Measurements from ENCODE around the gene DERL3. TPM values are rescaled to one million over a fixed set of nuclear protein-coding genes. Genes with fewer than 3 reads are reported as not detected.
A peak's percentile ranks its signal among the peaks of the same experiment; 100 is the strongest.

The DERL3 gene
- total RNA-seq, 1 experiment from 2014 or later, result 9.8 TPM

DNA sequence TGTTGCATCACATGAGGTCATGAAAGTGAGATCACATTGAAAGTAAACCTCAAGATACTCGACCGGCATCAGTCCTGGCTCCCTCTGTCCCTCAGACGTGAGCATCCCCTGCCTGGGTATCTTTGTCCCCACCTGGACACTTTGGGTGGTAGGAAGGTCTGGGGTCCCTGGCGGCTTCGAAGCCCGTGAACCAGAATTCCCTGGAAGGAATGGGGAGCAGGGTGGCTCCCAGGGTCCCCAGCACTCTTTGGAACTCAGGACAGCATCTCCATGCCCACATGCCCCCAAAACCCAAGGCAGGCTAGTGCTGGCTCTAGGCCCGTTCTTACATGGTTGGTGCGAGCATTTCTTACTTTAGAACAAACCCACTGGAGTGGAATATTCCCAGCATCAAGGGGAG, 7.5 kb downstream of the DERL3 start:
- H4K5ac ChIP-seq (ENCODE audit: insufficient read length, low read depth, low read length), result no peak overlapping the region

More for the DNA sequence above, 7.5 kb downstream of the DERL3 start:
- no peak overlapping the region for H4K91ac ChIP-seq (ENCODE audit: insufficient read length, low read depth, low read length)
- H3K4me1 ChIP-seq (ENCODE audit: insufficient read depth, low read length), result no peaks in the 10 kb centered on the region
- no peak overlapping the region for H3K4me2 ChIP-seq (ENCODE audit: insufficient read depth, insufficient read length, low read length)
- Mint-ChIP-seq H3K4me1 (peaks cover 3% of the 10 kb centered on the region in 2 experiments; a peak in 1 of 4 replicates), H3K27me3 (ENCODE audit: low read depth) (no peaks in the 10 kb centered on the region), H3K4me3 (no peak overlapping the region), H3K9me3 (no peaks in the 10 kb centered on the region), H3K36me3 (ENCODE audit: insufficient read depth in 1 of 3, low read depth in 3 of 3) (peaks cover 26 to 56% (median 56%) of the 10 kb centered on the region in 3 experiments), H3K27ac (peak overlapping the region in 1 of 3 experiments; percentile 65; a peak in 1 of 7 replicates)
- no peak for TF ChIP-seq CTCF (conservative IDR thresholded peaks at IDR 0.05)
- no peak overlapping the region for H4K8ac ChIP-seq (replicated peaks; ENCODE audit: insufficient read length, low read depth, low read length)
- no CpG with 5 or more reads among the region's 8 CpGs for WGBS (ENCODE audit: extremely low coverage, insufficient read length, low lambda C conversion rate)
- H3K23ac ChIP-seq (ENCODE audit: insufficient read length, low read depth, low read length), result no peak overlapping the region
- H3K18ac ChIP-seq (ENCODE audit: insufficient read length, low read depth, low read length), result no peak overlapping the region
- DNase-seq, result no peak
- H3K9me3 ChIP-seq (ENCODE audit: control insufficient read depth, low read depth, low read length), result no peaks in the 10 kb centered on the region
- H2BK15ac ChIP-seq (ENCODE audit: low read depth, low read length), result no peak overlapping the region
- H2BK120ac ChIP-seq (ENCODE audit: low read depth, low read length, poor library complexity, severe bottlenecking), result no peak overlapping the region
- no peak overlapping the region for H3K9ac ChIP-seq (ENCODE audit: extremely low read depth, insufficient read length, low read length)
- H3K4ac ChIP-seq (ENCODE audit: low read depth, low read length), result no peak overlapping the region
- H4K20me1 ChIP-seq (ENCODE audit: control insufficient read depth, insufficient read depth, insufficient read length), result no peaks in the 10 kb centered on the region
- H2AFZ ChIP-seq (ENCODE audit: low read length), result no peak overlapping the region
- no peaks in the 10 kb centered on the region for H3K79me2 ChIP-seq (ENCODE audit: insufficient read depth, low read length)
- H2BK5ac ChIP-seq (ENCODE audit: insufficient read length, low read length), result no peak overlapping the region
- H3K79me1 ChIP-seq (ENCODE audit: insufficient read depth, low read depth, low read length, poor library complexity, severe bottlenecking), result no peaks in the 10 kb centered on the region
- no peak overlapping the region for H3K56ac ChIP-seq (ENCODE audit: insufficient read length, low read depth, low read length)
- no peak overlapping the region for H3T11ph ChIP-seq (ENCODE audit: low read length)
- no peaks in the 10 kb centered on the region for H3K27me3 ChIP-seq (ENCODE audit: insufficient read depth, low read length)
- no peak overlapping the region for H2BK12ac ChIP-seq (ENCODE audit: insufficient read length, low read depth, low read length)
- H2AK5ac ChIP-seq (ENCODE audit: insufficient read length, low read length), result no peak overlapping the region
- no peak overlapping the region for H3K27ac ChIP-seq (ENCODE audit: insufficient read length, low read depth, low read length)
- H3K23me2 ChIP-seq (ENCODE audit: insufficient read length, low read depth, low read length, poor library complexity, severe bottlenecking), result no peaks in the 10 kb centered on the region
- no peak overlapping the region for H2BK20ac ChIP-seq (ENCODE audit: low read depth, low read length, poor library complexity, severe bottlenecking)
- H3K14ac ChIP-seq (ENCODE audit: insufficient read depth, low read length), result no peak overlapping the region
